GM12878 (cell line): ENCODE measurements around the gene MRM1. TPM values are rescaled to one million over a fixed set of nuclear protein-coding genes. Genes with fewer than 3 reads are reported as not detected.

ENCODE experiments used
- ATAC-seq: fragments of 200-7000 bp; cut with Tn5 transposase; 3 replicates; pipeline ENCODE4 v1.9.1; 2020; ENCODE audit warnings: mild to moderate bottlenecking, moderate library complexity
- BruUV-seq: library from RNA; stranded (reverse); fragments of 400-500 nt; replicated peaks from 2 replicates; lab custom pipeline; 2021; lab: Mats Ljungman, UMichigan
- CTCF ChIA-PET: fragments of 300-600 bp; sonication (Branson Sonifier 250); formaldehyde crosslinking; extraction: SDS; loops from one replicate; lab custom pipeline; 2021; ENCODE audit warnings: inconsistent platforms; lab: Yijun Ruan, JAX
- POLR2A ChIA-PET: fragments of 350-600 bp; formaldehyde crosslinking; extraction: SDS; loops from one replicate; lab custom pipeline; 2021; ENCODE audit warnings: inconsistent platforms; lab: Charles Lee
- RAD21 ChIA-PET: fragments of 300-600 bp; sonication (Branson Sonifier 250); formaldehyde crosslinking; loops from one replicate; lab custom pipeline; 2023; ENCODE audit warnings: antibody characterized with exemption; ENCODE audit not compliant: unreplicated experiment; lab: Charles Lee
- SMC1A ChIA-PET: fragments of 300-600 bp; sonication (Branson Sonifier 250); formaldehyde crosslinking; loops from one replicate; lab custom pipeline; 2023; ENCODE audit not compliant: unreplicated experiment, uncharacterized antibody; lab: Charles Lee
- DNase-seq: peaks from one replicate; pipeline ENCODE4 v3.0.0-alpha.2; 2011; ENCODE audit warnings: low read depth, low spot score
- FAIRE-seq: peaks from 3 replicates; lab custom pipeline; 2011; peaks lifted over from hg19 to GRCh38; lab: Jason Lieb, UNC
- H2AFZ ChIP-seq: 2 replicates; pipeline ENCODE4 v1.6.0; 2011; ENCODE audit warnings: low read depth, low read length, control low read depth; ENCODE audit not compliant: control insufficient read depth
- H3K27ac ChIP-seq: 2 replicates; pipeline ENCODE4 v1.5.1; 2011; ENCODE audit warnings: control low read depth; ENCODE audit not compliant: control insufficient read depth, insufficient read depth
- H3K27me3 ChIP-seq, 2 experiments: replicated peaks in 1 of 2; 2 replicates each; pipeline versions ENCODE4 v1.6.0 to v1.6.1; 2011; ENCODE audit warnings: low read length in 1 of 2; ENCODE audit not compliant: control insufficient read depth in 2 of 2, insufficient read depth in 2 of 2
- H3K36me3 ChIP-seq, 2 experiments: 2 replicates each; pipeline ENCODE4 v1.5.1; 2011; ENCODE audit warnings: low read length in 1 of 2; ENCODE audit not compliant: control insufficient read depth in 2 of 2, insufficient read depth in 2 of 2
- H3K4me1 ChIP-seq: 2 replicates; pipeline ENCODE4 v1.6.1; 2011; ENCODE audit warnings: mild to moderate bottlenecking, low read length, moderate library complexity, mixed read lengths; ENCODE audit not compliant: control insufficient read depth, insufficient read depth
- H3K4me2 ChIP-seq: 2 replicates; pipeline ENCODE4 v1.6.0; 2011; ENCODE audit warnings: control low read depth; ENCODE audit not compliant: control insufficient read depth, insufficient read depth
- H3K4me3 ChIP-seq: fragments of 200-600 bp; sonication (generic); 2 replicates; pipeline ENCODE4 v1.5.1; 2016
- H3K79me2 ChIP-seq: 2 replicates; pipeline ENCODE4 v1.6.0; 2011; ENCODE audit warnings: low read length; ENCODE audit not compliant: control insufficient read depth, insufficient read depth
- H3K9ac ChIP-seq: 2 replicates; pipeline ENCODE4 v1.8.0; 2011; ENCODE audit warnings: low read length, control low read depth, mixed read lengths; ENCODE audit not compliant: control insufficient read depth, insufficient read depth
- H3K9me3 ChIP-seq: replicated peaks from 3 replicates; pipeline ENCODE4 v1.5.1; 2011; ENCODE audit warnings: mild to moderate bottlenecking, low read length; ENCODE audit not compliant: control insufficient read depth, insufficient read depth
- H4K20me1 ChIP-seq: 2 replicates; pipeline ENCODE4 v1.6.0; 2011; ENCODE audit not compliant: control insufficient read depth, insufficient read depth
- MLLT1 ChIP-seq: fragments of 450-650 bp; IDR thresholded peaks from 2 replicates; pipeline ENCODE4 v1.6.1; 2016; ENCODE audit warnings: mild to moderate bottlenecking
- NFXL1 ChIP-seq: fragments of 450-650 bp; IDR thresholded peaks from 2 replicates; pipeline ENCODE4 v1.6.1; 2017; ENCODE audit warnings: antibody characterized with exemption, mild to moderate bottlenecking, borderline replicate concordance
- TCF7 ChIP-seq: IDR thresholded peaks from 2 replicates; pipeline ENCODE4 v1.6.1; 2014; ENCODE audit warnings: antibody characterized with exemption, borderline replicate concordance
- ZNF217 ChIP-seq: fragments of 450-650 bp; IDR thresholded peaks from 2 replicates; pipeline ENCODE4 v1.6.1; 2017; ENCODE audit warnings: antibody characterized with exemption, mild to moderate bottlenecking
- WGBS: methylation state at CpG from one replicate; pipeline ENCODE4 v1.1.6; 2016; ENCODE audit warnings: low lambda C conversion rate; ENCODE audit not compliant: insufficient replicate concordance, insufficient coverage; ENCODE audit errors: missing lambda C conversion rate; 5-methylcytosine and 5-hydroxymethylcytosine counted together
- in situ Hi-C: fragments of 300-500 bp; cut with MboI; formaldehyde crosslinking; loops from 9 replicates; pipeline ENCODE4 v1.14.3; 2018; ENCODE audit warnings: mixed read lengths
- intact Hi-C: fragments of 100-400 bp; cut with micrococcal nuclease; formaldehyde crosslinking; loops from one replicate; pipeline ENCODE4 v1.14.2; 2022; ENCODE audit not compliant: unreplicated experiment
- polyA plus RNA-seq, 11 experiments: library from polyadenylated mRNA; depleted of rRNA in 4 of 11; unstranded in 6 of 11; stranded (reverse) in 5 of 11; fragments of >200 nt; fragmentation: Nextera tagmentation in 4 of 11; fragmentation: Illumina TruSeq in 1 of 11; extraction: Ambion mirVana in 4 of 11; extraction: Trizol in 1 of 11; gene quantifications; 1 replicate in 1 of 11; 2 replicates in 10 of 11; pipeline versions ENCODE4 v1.2.1 to v1.2.3, GENCODE V29; 2011 to 2016; ENCODE audit warnings: inconsistent platforms in 2 of 11, missing spikeins in 2 of 11, low read depth in 1 of 11
- total RNA-seq, 4 experiments: library from RNA; depleted of rRNA in 3 of 4; stranded (reverse); fragments of >200 nt in 3 of 4; fragmentation: Illumina TruSeq in 1 of 4; extraction: Trizol in 1 of 4; gene quantifications; 2 replicates each; pipeline versions ENCODE4 v1.2.1 to v1.2.3, GENCODE V29; 2013 to 2021

Gene MRM1
- total and polyA plus RNA-seq, 10 of the 15 experiments (the other 5 are each of a cell fraction or from before 2014, with no cell fraction given): 0.23 to 16.9 (median 13.2) TPM

- TF ChIP-seq MLLT1 (no peak), ZNF217 (no peak)
Observed at GRCh38 chr17:36610474-36610873, 9.1 kb downstream of the MRM1 start (continued).

GRCh38 chr17:36611345-36612072, 10.1 kb downstream of the MRM1 start:
- no peaks in the 10 kb centered on the region for H3K36me3 ChIP-seq
- ATAC-seq (no peak), FAIRE-seq (no peak), DNase-seq (no peak)
- H2AFZ ChIP-seq: no peak overlapping the region
- ChIA-PET RAD21 (interaction anchor here (1.1 kb wide), 1 partner anchor 9 kb away, joined by 4 read pairs; no protein-coding TSS in a partner anchor), POLR2A (no interaction called here), SMC1A (no interaction called here), CTCF (interaction anchor here (2.8 kb wide), 1 partner anchor 10 kb away, joined by 14 read pairs; the partner anchor contains the start of gene MRM1)
- H3K4me2 ChIP-seq: no peak overlapping the region
- no peak overlapping the region for H3K9ac ChIP-seq
- intact Hi-C loops (no loop called here), in situ Hi-C loops (loop anchor here (25.0 kb wide), 2 partner anchors 451 to 626 kb away; no protein-coding TSS in a partner anchor)
- H4K20me1 ChIP-seq: no peaks in the 10 kb centered on the region
- H3K4me3 ChIP-seq: no peak overlapping the region
- no TSS peak for BruUV-seq
- H3K79me2 ChIP-seq: no peaks in the 10 kb centered on the region
- TF ChIP-seq TCF7 (no peak), NFXL1 (no peak)
- no peaks in the 10 kb centered on the region for H3K9me3 ChIP-seq
- WGBS: 82% methylated on average over 9 of the region's 9 CpGs
- H3K4me1 ChIP-seq: no peaks in the 10 kb centered on the region
- H3K27ac ChIP-seq: no peak overlapping the region
- H3K27me3 ChIP-seq: no peaks in the 10 kb centered on the region
